PFSK-1 (cell line): ENCODE results near the gene FOXF2.

Source experiments
- FOXP2 ChIP-seq: optimal IDR thresholded peaks from 2 replicates; pipeline ENCODE3; 2011; ENCODE audit warnings: borderline replicate concordance, control low read depth, inconsistent platforms; ENCODE audit not compliant: insufficient read depth; ENCODE audit errors: extremely low read length, extremely low read depth
- POLR2AphosphoS5 ChIP-seq: IDR thresholded peaks from 2 replicates; pipeline ENCODE4 v1.6.1; 2012; ENCODE audit warnings: low read depth, mild to moderate bottlenecking, control low read depth, low read length, moderate library complexity
- REST ChIP-seq, 2 experiments: IDR thresholded peaks; 2 replicates each; pipeline versions ENCODE4 v1.6.1 to v1.8.0; 2011 to 2012; ENCODE audit warnings: low read depth in 2 of 2, low read length in 2 of 2, control low read depth in 1 of 2, inconsistent platforms in 1 of 2, mild to moderate bottlenecking in 1 of 2, moderate library complexity in 1 of 2; ENCODE audit not compliant: insufficient read depth in 1 of 2
- SIN3A ChIP-seq: IDR thresholded peaks from 2 replicates; pipeline ENCODE4 v1.6.1; 2012; ENCODE audit warnings: mild to moderate bottlenecking, low read length, moderate library complexity, borderline replicate concordance; ENCODE audit not compliant: insufficient read depth
- TAF1 ChIP-seq: IDR thresholded peaks from 2 replicates; pipeline ENCODE4 v1.6.1; 2012; ENCODE audit warnings: low read length, control low read depth, borderline replicate concordance; ENCODE audit not compliant: insufficient read depth

Gene FOXF2

GRCh38 chr6:1416191-1416760 lies 26.9 kb downstream of the FOXF2 start:
- TF ChIP-seq FOXP2 (no peak), SIN3A (no peak), TAF1 (no peak), REST (IDR thresholded peaks at IDR 0.05; ENCODE audit: insufficient read depth in 1 of 2, low read depth in 2 of 2, low read length in 2 of 2) (no peak), POLR2AphosphoS5 (no peak)

GRCh38 chr6:1416820-1417219 lies 27.4 kb downstream of the FOXF2 start:
- no peak for TF ChIP-seq POLR2AphosphoS5

- TF ChIP-seq POLR2AphosphoS5: no peak
- TF ChIP-seq SIN3A: no peak
- no peak for TF ChIP-seq FOXP2
- no peak for TF ChIP-seq REST (IDR thresholded peaks at IDR 0.05; ENCODE audit: insufficient read depth in 1 of 2, low read depth in 2 of 2, low read length in 2 of 2)
- no peak for TF ChIP-seq TAF1
These were observed 28.3 kb downstream of the FOXF2 start for GRCh38 chr6:1417718-1418117.

- TF ChIP-seq POLR2AphosphoS5 (no peak), REST (IDR thresholded peaks at IDR 0.05; ENCODE audit: insufficient read depth in 1 of 2, low read depth in 2 of 2, low read length in 2 of 2) (no peak), FOXP2 (no peak), SIN3A (no peak), TAF1 (no peak)
These were observed 29.3 kb downstream of the FOXF2 start for GRCh38 chr6:1418471-1419191.

GRCh38 chr6:1420382-1420781 lies 31.0 kb downstream of the FOXF2 start:
- TF ChIP-seq POLR2AphosphoS5 (no peak), TAF1 (no peak), REST (IDR thresholded peaks at IDR 0.05; ENCODE audit: insufficient read depth in 1 of 2, low read depth in 2 of 2, low read length in 2 of 2) (no peak), FOXP2 (no peak), SIN3A (no peak)
